ENCODE data around the gene SSC5D.

Gene SSC5D

DNA sequence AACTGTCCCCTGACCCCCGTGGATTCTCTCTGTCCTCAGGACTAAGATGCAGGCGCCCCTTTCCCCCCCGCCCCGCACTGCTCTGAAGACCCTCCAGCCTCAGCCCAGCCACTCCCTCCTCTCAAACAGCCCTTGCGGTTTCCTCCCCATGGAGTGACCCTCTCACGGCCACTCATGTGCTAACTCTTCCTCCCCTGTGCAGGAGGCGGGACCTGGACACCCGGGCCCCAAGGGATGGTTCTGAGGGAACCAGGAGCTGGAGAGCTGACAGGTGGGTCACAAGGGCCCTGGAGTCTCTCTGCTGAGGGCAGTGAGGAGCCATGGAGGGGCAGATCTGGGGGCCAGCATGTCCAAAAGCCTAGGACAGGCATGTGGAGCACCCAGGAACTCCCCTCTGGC, 28.7 kb upstream of the SSC5D start:
- ChIA-PET CTCF (interaction anchor here (0.8 to 3.4 kb wide), 12 partner anchors 8 to 319 kb away, joined by 3 to 30 read pairs (median 4); partner anchors contain the start of genes DNAAF3 and ZNF628), POLR2A (no interaction called here)
- DNase-seq (ENCODE audit: low read depth, low spot score), result no peak
- no peak overlapping the region for H3K4me3 ChIP-seq (ENCODE audit: low read depth, low read length)
- TF ChIP-seq, protein P1, sequence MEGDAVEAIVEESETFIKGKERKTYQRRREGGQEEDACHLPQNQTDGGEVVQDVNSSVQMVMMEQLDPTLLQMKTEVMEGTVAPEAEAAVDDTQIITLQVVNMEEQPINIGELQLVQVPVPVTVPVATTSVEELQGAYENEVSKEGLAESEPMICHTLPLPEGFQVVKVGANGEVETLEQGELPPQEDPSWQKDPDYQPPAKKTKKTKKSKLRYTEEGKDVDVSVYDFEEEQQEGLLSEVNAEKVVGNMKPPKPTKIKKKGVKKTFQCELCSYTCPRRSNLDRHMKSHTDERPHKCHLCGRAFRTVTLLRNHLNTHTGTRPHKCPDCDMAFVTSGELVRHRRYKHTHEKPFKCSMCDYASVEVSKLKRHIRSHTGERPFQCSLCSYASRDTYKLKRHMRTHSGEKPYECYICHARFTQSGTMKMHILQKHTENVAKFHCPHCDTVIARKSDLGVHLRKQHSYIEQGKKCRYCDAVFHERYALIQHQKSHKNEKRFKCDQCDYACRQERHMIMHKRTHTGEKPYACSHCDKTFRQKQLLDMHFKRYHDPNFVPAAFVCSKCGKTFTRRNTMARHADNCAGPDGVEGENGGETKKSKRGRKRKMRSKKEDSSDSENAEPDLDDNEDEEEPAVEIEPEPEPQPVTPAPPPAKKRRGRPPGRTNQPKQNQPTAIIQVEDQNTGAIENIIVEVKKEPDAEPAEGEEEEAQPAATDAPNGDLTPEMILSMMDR (IDR thresholded peaks at IDR 0.05; ENCODE audit: insufficient read depth, low read length, missing control alignments), result no peak

DNA sequence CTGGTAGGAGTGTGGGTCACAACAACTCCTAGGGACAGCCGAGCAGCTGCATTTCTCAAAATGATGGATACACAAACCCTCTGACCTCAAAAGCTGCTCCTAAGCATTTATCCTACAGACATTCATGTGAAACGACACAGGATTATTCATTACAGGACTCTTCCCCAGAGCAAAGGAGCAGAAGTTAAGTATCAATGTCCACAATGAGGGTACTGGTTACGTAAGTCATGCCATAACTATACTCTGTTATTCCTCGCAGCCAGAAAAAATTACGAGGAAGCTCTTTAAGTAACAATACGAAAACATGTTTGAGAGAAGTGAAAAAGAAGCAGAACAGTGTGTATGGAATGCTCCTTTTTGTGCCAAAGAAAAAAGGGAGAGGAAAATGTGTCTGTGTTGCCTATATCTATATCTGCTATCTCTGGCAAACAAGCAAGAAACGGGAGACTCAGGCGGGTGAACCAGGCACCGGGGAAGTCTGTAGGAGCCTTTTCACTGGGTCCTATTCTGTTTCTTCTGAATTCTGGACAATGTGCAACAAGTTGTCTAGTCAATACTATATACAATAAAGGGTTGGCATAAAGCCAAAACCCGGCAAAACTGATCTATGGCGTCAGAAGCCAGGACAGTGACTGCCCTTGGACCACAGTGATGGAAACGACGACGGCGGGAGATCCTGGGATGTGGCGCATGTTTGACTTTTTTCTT, 28.1 kb upstream of the SSC5D start:
- ChIA-PET POLR2A (no interaction called here), CTCF (interaction anchor here (0.7 to 3.4 kb wide), 13 partner anchors 8 to 320 kb away, joined by 3 to 30 read pairs (median 3); partner anchors contain the start of genes DNAAF3 and ZNF628)
- peak overlapping the region; percentile 98 for H3K4me3 ChIP-seq (ENCODE audit: low read depth, low read length)
- DNase-seq (ENCODE audit: low read depth, low spot score), result no peak
- TF ChIP-seq, protein P1 (IDR thresholded peaks at IDR 0.05; ENCODE audit: insufficient read depth, low read length, missing control alignments), result no peak

DNA sequence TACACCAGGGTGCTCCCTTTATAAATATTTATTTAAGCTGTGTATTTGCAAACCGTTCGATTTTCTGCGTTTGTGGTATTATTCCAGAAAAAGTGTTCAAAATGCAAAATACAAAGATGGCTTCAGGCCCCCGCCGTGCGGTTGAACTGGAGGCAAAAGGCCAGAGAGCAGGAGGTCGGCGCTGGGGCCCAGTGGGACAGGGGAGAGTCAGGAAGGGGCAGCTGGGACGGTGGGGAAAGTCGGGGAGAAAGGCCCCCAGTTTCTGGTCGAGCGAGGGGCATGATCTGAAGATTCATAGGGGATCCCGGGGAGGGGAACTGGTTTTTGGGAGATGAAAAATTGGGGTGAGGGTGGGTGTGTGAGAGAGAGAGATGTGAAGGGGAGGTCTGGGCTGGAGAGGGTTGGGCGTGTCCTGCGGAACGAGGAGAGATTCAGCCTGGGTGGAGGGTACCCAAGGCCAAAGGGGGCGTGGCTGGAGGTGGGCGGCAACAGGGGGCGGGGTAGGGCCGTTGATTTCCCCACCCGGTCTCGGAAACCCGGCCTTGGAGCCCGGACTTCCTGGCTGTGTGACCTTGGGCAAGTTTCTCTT, 27.5 kb upstream of the SSC5D start:
- H3K4me3 ChIP-seq (ENCODE audit: low read depth, low read length), result peak overlapping the region; percentile 98
- ChIA-PET POLR2A (no interaction called here), CTCF (interaction anchor here (0.7 to 2.9 kb wide), 7 partner anchors 9 to 320 kb away, joined by 3 to 25 read pairs (median 3); no protein-coding TSS in a partner anchor)
- DNase-seq (ENCODE audit: low read depth, low spot score), result no peak
- TF ChIP-seq, protein P1 (IDR thresholded peaks at IDR 0.05; ENCODE audit: insufficient read depth, low read length, missing control alignments), result no peak

DNA sequence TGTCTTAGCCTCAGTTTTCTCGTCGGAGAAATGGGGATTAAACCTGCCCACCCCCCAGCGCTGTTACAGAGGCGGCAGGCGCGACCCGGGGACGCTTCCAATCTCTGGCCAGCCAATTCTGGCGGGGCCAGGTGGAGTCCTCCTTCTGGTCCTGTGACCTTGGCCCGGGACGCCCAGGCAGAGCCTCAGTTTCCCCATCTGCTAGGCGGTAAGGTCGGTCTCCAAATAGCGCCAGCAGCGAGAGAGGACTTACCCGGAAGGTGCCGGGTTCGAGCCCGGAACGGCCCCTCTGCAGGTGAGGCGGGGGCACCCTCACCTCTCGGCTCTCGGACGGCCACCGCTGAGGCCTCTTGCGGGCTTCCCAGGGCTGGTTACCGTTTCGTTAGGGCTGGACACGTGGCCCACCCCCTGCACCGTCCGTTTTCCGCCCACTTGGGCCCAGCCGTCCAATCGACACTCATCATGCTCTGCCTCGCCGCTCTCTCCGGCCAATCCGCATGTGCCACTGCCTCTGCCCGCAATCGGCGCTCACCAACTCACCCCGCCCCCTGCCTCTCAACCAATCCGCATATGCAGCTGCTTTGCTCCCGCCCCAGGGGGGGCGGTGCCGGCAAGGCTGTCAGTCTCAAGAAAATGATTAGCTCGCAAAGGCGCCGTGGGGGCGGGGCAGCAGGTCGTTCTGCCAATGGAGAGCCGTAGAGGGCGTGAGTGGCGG, 26.8 kb upstream of the SSC5D start, which contains the start of gene ISOC2:
Gene ISOC2 (minus strand): TSS at position 384 of the 715 bp plus-strand sequence. CDS start 5,156 bp downstream, outside the sequence.
- POLR2A ChIA-PET, result interaction anchor here (0.7 to 1.0 kb wide), 6 partner anchors 10 to 71 kb away, joined by 3 to 9 read pairs (median 4); partner anchors contain the start of genes UBE2S and ZNF628
- TF ChIP-seq, protein P1 (IDR thresholded peaks at IDR 0.05; ENCODE audit: insufficient read depth, low read length, missing control alignments), result no peak
- CTCF ChIA-PET, result interaction anchor here (0.9 to 1.5 kb wide), 3 partner anchors 9 to 164 kb away, joined by 3 to 4 read pairs (median 3); no protein-coding TSS in a partner anchor
- H3K4me3 ChIP-seq (ENCODE audit: low read depth, low read length), result peak within 1 kb of the TSS; percentile 98
- DNase-seq (ENCODE audit: low read depth, low spot score), result peak; percentile 98

DNA sequence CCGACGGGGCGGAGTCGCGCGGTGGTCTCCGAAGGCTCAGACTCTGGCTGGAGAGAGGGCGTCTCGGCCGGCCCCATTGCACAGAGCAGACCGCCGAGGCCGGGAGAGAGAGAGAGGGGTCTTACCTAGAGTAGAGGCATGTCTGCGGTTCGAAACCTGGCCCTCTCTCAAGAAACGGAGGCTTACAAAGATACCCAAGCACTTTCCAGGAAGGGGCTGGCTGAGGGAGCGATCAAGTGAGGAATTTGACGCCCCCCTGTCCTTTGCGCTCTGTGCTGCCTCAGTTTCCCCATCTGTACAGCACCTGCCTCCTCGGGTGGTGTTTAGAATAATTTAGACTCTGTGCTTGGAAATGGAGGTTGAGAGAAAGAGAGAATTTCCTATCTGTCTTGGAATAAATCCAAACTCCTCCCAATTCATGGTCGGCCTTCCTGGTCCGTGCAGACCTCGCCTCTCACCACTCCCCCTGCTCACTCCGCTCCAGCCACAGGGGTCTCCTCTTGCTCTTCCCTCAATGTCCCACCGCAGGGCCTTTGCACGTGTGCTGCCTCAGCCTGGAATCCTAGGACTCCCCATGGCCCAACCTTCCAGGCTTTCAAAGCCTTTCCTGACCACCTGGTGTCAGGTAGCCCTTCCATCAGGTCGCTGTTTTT, 26.1 kb upstream of the SSC5D start:
- peak overlapping the region; percentile 66 for H3K4me3 ChIP-seq (ENCODE audit: low read depth, low read length)
- CTCF ChIA-PET, result interaction anchor here (0.9 to 1.5 kb wide), 3 partner anchors 9 to 42 kb away, joined by 3 to 11 read pairs (median 4); no protein-coding TSS in a partner anchor
- no peak for DNase-seq (ENCODE audit: low read depth, low spot score)
- POLR2A ChIA-PET, result interaction anchor here (0.7 to 1.0 kb wide), 6 partner anchors 9 to 72 kb away, joined by 3 to 9 read pairs (median 4); partner anchors contain the start of genes UBE2S and ZNF628
- TF ChIP-seq, protein P1 (IDR thresholded peaks at IDR 0.05; ENCODE audit: insufficient read depth, low read length, missing control alignments), result no peak

Data from AG04449 (cell line).